ENCODE results near the gene TKFC. TPM values are rescaled to one million over a fixed set of nuclear protein-coding genes. Genes with fewer than 3 reads are reported as not detected.
A peak's percentile ranks its signal among the peaks of the same experiment; 100 is the strongest.

The TKFC gene
- total and polyA plus RNA-seq, 5 donors: 12.7 to 19.0 (median 15.9) TPM

DNA sequence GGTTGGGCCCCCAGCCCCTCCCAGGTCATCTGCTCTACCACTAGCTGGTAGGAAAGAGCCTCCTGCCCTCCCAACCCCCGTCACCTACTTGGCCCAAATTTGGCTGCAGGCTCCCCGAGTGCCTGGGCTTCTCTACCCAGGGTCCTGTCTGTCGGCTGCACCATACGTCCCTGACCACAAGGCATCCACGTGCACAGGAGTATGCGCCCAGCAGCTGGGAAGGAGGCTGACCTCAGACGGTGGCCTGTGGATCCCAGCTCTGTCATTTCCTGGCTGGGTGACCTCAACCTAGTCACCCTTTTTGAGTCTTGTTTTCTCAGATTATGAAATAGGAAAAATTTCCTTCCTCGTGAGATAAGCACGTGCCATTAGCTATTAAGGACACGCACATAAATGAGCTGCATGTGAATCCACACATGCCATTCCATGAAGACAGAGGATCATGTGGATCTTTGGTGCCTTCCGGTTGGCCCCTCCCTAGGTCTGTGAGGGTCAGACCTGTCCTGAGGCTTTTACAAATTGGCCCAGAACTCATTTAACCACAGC lies 15.0 kb downstream of the TKFC start:
- no peak overlapping the region for H3K4me3 ChIP-seq (ENCODE audit: low read length)
- H3K27me3 ChIP-seq (ENCODE audit: control insufficient read depth, insufficient read depth): no peaks in the 10 kb centered on the region
- 55% methylated on average over 11 of the region's 11 CpGs for WGBS
- no peak overlapping the region for H3K27ac ChIP-seq (ENCODE audit: low read length)
- peak; percentile 27 to 82 for ATAC-seq
- peaks cover 2% of the 10 kb centered on the region for H3K4me1 ChIP-seq (ENCODE audit: control insufficient read depth, insufficient read depth, low read length)
- no peak for DNase-seq
- H3K9me3 ChIP-seq (ENCODE audit: control insufficient read depth, low read length): no peaks in the 10 kb centered on the region
- intact Hi-C loops (cut with DNase I): no loop called here

DNA sequence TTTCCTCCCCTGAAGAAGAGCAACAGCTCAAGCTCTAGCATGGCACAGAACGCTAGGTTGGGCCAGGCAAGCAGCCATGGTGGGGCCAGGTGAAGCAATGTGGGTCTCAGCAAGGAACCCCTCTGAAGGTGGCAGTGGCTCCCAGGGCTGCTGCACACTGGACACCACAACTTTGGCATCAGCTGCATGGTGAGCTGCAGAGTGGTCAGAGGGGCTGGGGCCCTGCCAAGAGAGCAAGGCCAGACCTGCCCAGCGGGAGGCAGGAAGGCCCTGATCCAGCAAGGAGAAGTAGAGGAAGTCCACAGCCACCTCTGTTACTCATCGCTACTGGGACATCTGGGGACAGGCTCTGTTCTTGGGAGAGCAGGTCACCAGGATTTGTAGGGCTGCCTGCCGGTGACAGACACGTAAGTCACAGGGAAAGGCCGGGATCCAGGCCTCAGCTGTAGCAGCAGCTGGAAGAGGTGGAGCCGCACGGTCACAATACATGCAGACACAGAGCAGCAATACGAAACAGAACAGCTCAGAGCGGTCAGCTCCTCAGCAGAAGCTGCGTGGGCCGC lies 16.2 kb downstream of the TKFC start:
- Histone ChIP-seq H3K4me3 (ENCODE audit: low read length) (no peak overlapping the region), H3K4me1 (ENCODE audit: control insufficient read depth, insufficient read depth, low read length) (peaks cover 2% of the 10 kb centered on the region), H3K27me3 (ENCODE audit: control insufficient read depth, insufficient read depth) (no peaks in the 10 kb centered on the region), H3K27ac (ENCODE audit: low read length) (no peak overlapping the region), H3K9me3 (ENCODE audit: control insufficient read depth, low read length) (no peaks in the 10 kb centered on the region)
- ATAC-seq (no peak), DNase-seq (no peak)
- 89% methylated on average over 12 of the region's 12 CpGs for WGBS
- intact Hi-C loops (cut with DNase I): no loop called here

DNA sequence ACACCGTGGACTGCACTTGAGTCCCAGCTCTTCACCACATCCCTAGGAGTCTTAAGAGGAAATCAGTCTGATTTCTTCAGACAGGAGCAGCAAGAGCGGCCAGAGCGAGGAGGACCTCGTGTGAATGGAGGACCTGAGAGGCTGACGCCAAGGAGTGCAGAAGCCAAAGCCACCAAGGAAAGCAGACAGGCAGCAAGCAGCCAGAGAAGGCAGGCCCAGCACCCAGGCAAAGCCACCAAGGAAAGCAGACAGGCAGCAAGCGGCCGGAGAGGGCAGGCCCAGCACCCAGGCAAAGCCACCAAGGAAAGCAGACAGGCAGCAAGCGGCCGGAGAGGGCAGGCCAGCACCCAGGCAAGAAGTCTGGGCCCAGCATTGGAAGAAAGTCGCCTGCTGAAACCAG lies 16.9 kb downstream of the TKFC start:
- intact Hi-C loops (cut with DNase I): no loop called here
- peaks cover 2% of the 10 kb centered on the region for H3K4me1 ChIP-seq (ENCODE audit: control insufficient read depth, insufficient read depth, low read length)
- H3K27ac ChIP-seq (ENCODE audit: low read length): no peak overlapping the region
- no peaks in the 10 kb centered on the region for H3K27me3 ChIP-seq (ENCODE audit: control insufficient read depth, insufficient read depth)
- H3K4me3 ChIP-seq (ENCODE audit: low read length): no peak overlapping the region
- 93% methylated on average over 10 of the region's 10 CpGs for WGBS
- no peak for DNase-seq
- H3K9me3 ChIP-seq (ENCODE audit: control insufficient read depth, low read length): no peaks in the 10 kb centered on the region
- no peak for ATAC-seq

DNA sequence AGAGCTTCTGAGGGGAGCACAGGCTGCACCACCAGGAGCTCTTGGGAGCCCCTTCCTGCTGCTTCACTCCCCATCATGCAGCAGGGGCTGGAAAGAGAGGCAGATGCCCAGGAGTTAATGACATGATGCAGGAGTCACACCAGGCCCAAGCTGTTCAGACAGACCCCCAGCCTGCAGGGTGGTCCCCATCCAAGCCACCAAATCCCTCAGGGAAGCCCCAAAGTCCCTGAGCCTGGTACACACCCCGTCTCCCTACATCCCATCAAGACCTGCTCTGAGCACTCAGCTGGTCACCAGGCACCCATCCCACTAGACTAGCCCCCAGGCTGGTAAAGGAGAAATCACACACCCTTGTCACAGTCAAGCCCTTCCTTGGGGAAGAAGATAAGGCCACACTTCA lies 17.3 kb downstream of the TKFC start:
- H3K4me1 ChIP-seq (ENCODE audit: control insufficient read depth, insufficient read depth, low read length): peaks cover 2% of the 10 kb centered on the region
- intact Hi-C loops (cut with DNase I): no loop called here
- no peak overlapping the region for H3K4me3 ChIP-seq (ENCODE audit: low read length)
- H3K27me3 ChIP-seq (ENCODE audit: control insufficient read depth, insufficient read depth): no peaks in the 10 kb centered on the region
- 94% methylated on average over 1 of the region's 1 CpG for WGBS
- ATAC-seq: no peak
- no peak overlapping the region for H3K27ac ChIP-seq (ENCODE audit: low read length)
- H3K9me3 ChIP-seq (ENCODE audit: control insufficient read depth, low read length): no peaks in the 10 kb centered on the region
- DNase-seq: no peak

DNA sequence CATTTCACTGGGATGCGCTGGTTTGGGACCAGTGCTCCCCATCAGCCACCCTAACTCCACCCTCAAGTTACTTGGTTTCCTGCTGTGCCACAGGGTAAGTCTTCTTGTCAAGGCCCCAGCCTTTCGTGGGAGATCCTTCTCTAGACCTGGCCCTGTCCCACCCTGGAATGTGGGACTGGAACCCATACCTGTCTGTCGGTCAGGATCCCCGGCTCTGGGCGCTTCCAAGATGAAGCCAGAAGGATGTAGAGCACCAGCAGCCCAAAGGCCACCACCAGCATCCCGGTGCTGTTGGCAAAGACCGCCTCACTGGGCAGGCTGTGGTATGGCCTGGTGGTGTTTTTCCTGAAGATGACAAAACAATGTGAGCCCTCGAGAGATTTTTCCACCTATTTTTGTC lies 17.8 kb downstream of the TKFC start:
- intact Hi-C loops (cut with DNase I): no loop called here
- DNase-seq: no peak

DNA sequence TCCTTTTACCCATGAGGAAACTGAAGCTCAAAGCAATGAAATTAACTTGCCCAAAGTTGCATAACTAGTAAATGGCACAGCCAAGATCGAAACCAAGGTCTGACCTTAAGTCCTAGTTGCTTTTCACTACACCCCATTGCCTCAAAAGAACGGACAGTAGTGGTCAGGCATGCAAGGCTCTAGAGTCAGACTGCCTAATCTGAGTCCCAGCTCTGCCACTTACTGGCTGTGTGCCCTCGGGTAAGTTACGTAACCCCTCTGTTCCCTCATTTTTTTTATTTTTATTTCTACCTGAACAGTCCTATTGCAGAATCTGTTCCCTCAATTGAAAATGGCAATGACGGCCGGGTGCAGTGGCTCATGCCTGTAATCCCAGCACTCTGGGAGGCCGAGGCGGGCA lies 19.0 kb downstream of the TKFC start:
- no peaks in the 10 kb centered on the region for H3K27me3 ChIP-seq (ENCODE audit: control insufficient read depth, insufficient read depth)
- DNase-seq (no peak), ATAC-seq (no peak)
- no peak overlapping the region for H3K4me3 ChIP-seq (ENCODE audit: low read length)
- intact Hi-C loops (cut with DNase I): no loop called here
- H3K4me1 ChIP-seq (ENCODE audit: control insufficient read depth, insufficient read depth, low read length): peaks cover 2% of the 10 kb centered on the region
- H3K27ac ChIP-seq (ENCODE audit: low read length): no peak overlapping the region
- WGBS: 83% methylated on average over 8 of the region's 8 CpGs
- no peaks in the 10 kb centered on the region for H3K9me3 ChIP-seq (ENCODE audit: control insufficient read depth, low read length)

More for the DNA sequence above, 17.8 kb downstream of the TKFC start:
- 94% methylated on average over 8 of the region's 8 CpGs for WGBS
- Histone ChIP-seq H3K4me1 (ENCODE audit: control insufficient read depth, insufficient read depth, low read length) (peaks cover 2% of the 10 kb centered on the region), H3K9me3 (ENCODE audit: control insufficient read depth, low read length) (no peaks in the 10 kb centered on the region), H3K27ac (ENCODE audit: low read length) (no peak overlapping the region), H3K4me3 (ENCODE audit: low read length) (no peak overlapping the region), H3K27me3 (ENCODE audit: control insufficient read depth, insufficient read depth) (no peaks in the 10 kb centered on the region)
- ATAC-seq: no peak

DNA sequence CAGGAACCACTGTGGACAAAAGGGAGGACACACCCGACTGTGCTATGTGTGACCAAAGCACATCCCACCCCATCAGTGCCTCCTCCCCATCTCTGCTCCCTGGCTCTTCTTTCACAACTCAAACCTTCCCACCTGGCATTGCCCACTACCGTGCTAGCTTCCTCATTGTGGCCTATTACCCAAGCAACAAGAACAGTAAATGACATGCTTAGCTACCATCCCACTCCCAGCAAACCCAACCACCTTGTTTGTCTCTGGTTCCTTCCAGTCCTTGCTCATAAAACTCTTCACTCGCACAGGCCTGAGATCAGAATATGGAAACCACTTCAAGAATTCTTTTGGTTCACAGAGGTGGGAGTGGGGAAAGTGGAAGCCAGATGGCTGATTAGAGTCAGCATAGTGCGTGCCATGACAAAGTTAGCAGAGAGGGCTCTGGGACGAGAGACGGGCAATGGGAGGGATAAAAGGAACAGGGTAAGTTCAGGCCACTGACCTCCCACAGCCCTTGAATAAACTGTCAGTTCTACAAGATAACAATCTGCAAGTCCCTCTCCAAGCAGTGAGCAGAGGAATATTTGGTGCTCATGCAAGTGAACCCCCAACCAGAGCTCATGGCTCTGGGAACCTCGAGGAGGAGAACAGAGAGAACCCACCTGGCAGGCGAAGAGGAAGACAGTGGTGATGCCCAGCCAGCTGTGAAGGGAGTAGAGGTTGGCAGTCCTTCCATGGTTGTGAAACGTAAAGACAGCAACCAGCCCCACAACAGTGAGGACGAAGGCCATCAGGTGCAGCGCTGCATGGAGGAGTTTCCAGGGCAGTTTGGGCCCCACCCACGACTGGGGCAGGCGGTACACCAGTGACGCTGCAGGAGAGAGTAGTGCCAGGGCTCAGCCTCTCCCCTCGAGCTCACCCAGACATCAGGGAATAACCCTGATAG lies 20.4 kb downstream of the TKFC start:
- H3K9me3 ChIP-seq (ENCODE audit: control insufficient read depth, low read length): no peaks in the 10 kb centered on the region
- H3K4me3 ChIP-seq (ENCODE audit: low read length): no peak overlapping the region
- DNase-seq (no peak), ATAC-seq (peak in 1 of 2 donors; percentile 40)
- intact Hi-C loops (cut with DNase I): no loop called here
- 88% methylated on average over 15 of the region's 15 CpGs for WGBS
- no peaks in the 10 kb centered on the region for H3K27me3 ChIP-seq (ENCODE audit: control insufficient read depth, insufficient read depth)
- H3K27ac ChIP-seq (ENCODE audit: low read length): no peak overlapping the region
- H3K4me1 ChIP-seq (ENCODE audit: control insufficient read depth, insufficient read depth, low read length): no peaks in the 10 kb centered on the region

DNA sequence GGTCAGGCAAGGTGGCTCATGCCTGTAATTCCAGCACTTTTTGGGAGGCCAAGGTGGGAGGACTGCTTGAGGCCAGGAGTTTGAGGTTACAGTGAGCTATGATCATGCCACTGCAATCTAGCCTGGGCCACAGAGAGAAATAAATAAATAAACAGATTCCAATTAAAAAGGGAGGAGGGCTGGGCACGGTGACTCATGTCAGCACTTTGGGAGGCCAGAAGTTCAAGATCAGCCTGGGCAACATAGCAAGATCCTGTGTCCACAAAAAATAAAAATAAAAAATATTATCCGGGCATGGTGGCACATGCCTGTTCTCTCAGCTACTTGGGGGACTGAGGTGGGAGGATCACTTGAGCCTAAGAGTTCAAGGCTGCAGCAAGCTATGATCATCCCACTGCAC lies 21.2 kb downstream of the TKFC start:
- WGBS: 88% methylated on average over 2 of the region's 2 CpGs
- Histone ChIP-seq H3K27me3 (ENCODE audit: control insufficient read depth, insufficient read depth) (no peaks in the 10 kb centered on the region), H3K9me3 (ENCODE audit: control insufficient read depth, low read length) (no peaks in the 10 kb centered on the region), H3K27ac (ENCODE audit: low read length) (no peak overlapping the region), H3K4me3 (ENCODE audit: low read length) (no peak overlapping the region), H3K4me1 (ENCODE audit: control insufficient read depth, insufficient read depth, low read length) (no peaks in the 10 kb centered on the region)
- no peak for ATAC-seq
- intact Hi-C loops (cut with DNase I): no loop called here
- no peak for DNase-seq

DNA sequence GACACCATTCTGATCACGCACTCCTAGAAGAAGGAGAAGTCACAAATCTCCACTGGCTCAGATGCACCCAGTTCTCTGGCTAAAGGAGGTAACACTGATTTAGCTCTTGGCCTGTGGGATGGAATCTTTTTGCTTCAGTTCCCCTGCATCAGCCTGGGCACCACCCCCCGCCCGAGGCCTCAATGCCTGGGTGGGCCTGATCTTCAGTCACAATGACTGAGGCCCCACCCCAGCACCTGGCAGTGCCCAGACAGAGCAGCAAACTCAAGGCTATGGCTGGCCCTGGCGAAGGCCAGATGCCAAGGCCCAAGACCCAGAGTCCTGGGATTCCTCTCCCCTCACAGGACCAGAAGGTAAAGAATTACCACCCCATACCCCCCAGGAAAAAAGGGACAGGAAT lies 23.7 kb downstream of the TKFC start:
- Histone ChIP-seq H3K4me3 (ENCODE audit: low read length) (no peak overlapping the region), H3K27ac (ENCODE audit: low read length) (no peak overlapping the region), H3K27me3 (ENCODE audit: control insufficient read depth, insufficient read depth) (no peaks in the 10 kb centered on the region), H3K9me3 (ENCODE audit: control insufficient read depth, low read length) (no peaks in the 10 kb centered on the region), H3K4me1 (ENCODE audit: control insufficient read depth, insufficient read depth, low read length) (peaks cover 4% of the 10 kb centered on the region)
- WGBS: 96% methylated on average over 4 of the region's 4 CpGs
- DNase-seq (no peak), ATAC-seq (no peak)
- intact Hi-C loops (cut with DNase I): no loop called here

DNA sequence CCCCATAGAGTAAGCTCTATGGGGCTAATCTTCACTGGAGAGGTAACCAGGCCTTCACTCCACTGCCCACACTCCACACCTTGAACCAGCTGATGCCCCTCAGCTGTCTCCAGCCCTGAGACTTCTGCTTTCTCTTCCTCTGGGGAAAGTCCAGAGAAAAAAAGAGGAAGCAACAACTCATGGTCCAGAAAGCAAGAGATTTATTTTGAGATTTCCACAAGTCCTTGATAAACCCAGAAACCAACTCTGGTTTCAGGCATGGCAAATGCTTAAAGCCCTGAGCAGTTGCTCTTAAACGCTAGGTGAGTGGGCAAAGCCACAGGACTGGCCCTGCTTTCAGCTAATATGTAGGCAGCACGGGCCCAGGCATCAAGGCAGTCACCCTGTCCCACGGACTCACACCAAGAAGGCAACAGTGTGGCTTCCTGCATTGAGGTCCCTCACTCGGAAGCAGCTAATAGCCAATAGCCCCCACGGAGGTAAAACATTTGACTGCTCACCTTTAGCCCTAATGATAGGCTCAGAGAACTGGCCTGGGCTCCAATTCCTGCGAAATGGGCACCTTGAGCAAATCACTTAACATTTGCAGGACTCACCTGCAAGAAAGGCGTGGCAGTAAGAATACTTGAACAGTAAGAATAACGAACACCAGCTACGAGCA lies 24.3 kb downstream of the TKFC start:
- no peak overlapping the region for H3K27ac ChIP-seq (ENCODE audit: low read length)

DNA sequence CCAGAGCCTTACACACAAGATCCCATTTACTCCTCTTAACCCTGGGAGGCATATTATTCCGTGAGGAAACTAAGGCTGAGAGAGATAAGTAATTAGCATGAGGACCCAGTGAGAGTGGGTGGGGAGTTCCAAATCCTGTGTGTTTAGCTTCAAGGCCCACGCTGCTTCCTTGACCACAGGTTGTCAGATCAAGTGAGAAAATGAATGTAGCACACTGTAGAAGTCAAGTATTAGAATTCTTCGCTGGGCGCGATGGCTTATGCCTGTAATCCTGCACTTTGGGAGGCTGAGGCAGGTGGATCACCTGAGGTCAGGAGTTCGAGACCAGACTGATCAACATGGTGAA lies 24.8 kb downstream of the TKFC start:
- intact Hi-C loops (cut with DNase I): no loop called here
- peaks cover 4% of the 10 kb centered on the region for H3K4me1 ChIP-seq (ENCODE audit: control insufficient read depth, insufficient read depth, low read length)

More for the DNA sequence above, 24.3 kb downstream of the TKFC start:
- DNase-seq (no peak), ATAC-seq (no peak)
- 92% methylated on average over 9 of the region's 9 CpGs for WGBS
- H3K27me3 ChIP-seq (ENCODE audit: control insufficient read depth, insufficient read depth): no peaks in the 10 kb centered on the region
- H3K9me3 ChIP-seq (ENCODE audit: control insufficient read depth, low read length): no peaks in the 10 kb centered on the region
- intact Hi-C loops (cut with DNase I): no loop called here
- H3K4me1 ChIP-seq (ENCODE audit: control insufficient read depth, insufficient read depth, low read length): peaks cover 4% of the 10 kb centered on the region
- H3K4me3 ChIP-seq (ENCODE audit: low read length): no peak overlapping the region

More for the DNA sequence above, 24.8 kb downstream of the TKFC start:
- no peak overlapping the region for H3K27ac ChIP-seq (ENCODE audit: low read length)
- 96% methylated on average over 6 of the region's 6 CpGs for WGBS
- no peak for DNase-seq
- ATAC-seq: no peak
- H3K27me3 ChIP-seq (ENCODE audit: control insufficient read depth, insufficient read depth): no peaks in the 10 kb centered on the region
- H3K9me3 ChIP-seq (ENCODE audit: control insufficient read depth, low read length): no peaks in the 10 kb centered on the region
- H3K4me3 ChIP-seq (ENCODE audit: low read length): no peak overlapping the region

All from right cardiac atrium (tissue), 5 donors.